DMS 273 (cell line): ENCODE measurements around the gene ANTXR1.

Experiments used
- DNase-seq: peaks from one replicate; lab custom pipeline; 2025; ENCODE audit not compliant: unreplicated experiment; lab: John Stamatoyannopoulos, UW

ANTXR1 gene

GRCh38 chr2:69013142-69013839, at the start of gene ANTXR1:
TSS of gene ANTXR1 (plus strand) at chr2:69013179. CDS start at chr2:69013500, 321 bp downstream.
- DNase-seq, result peak; percentile 91

GRCh38 chr2:68964282-68964681, 48.7 kb upstream of the ANTXR1 start:
- no peak for DNase-seq

GRCh38 chr2:68968221-68968620, 44.8 kb upstream of the ANTXR1 start:
- no peak for DNase-seq

- DNase-seq, result no peak
Measured at GRCh38 chr2:68969736-68970490, 43.1 kb upstream of the ANTXR1 start.

GRCh38 chr2:68970566-68971265, 42.3 kb upstream of the ANTXR1 start:
- DNase-seq, result no peak

- DNase-seq, result no peak
Measured at GRCh38 chr2:68971591-68972231, 41.3 kb upstream of the ANTXR1 start.

- no peak for DNase-seq
Measured at GRCh38 chr2:68974251-68974650, 38.7 kb upstream of the ANTXR1 start, which contains the start of gene GKN1. TSS of gene GKN1 (plus strand) at chr2:68974636. CDS start at chr2:68974678, 42 bp downstream.

GRCh38 chr2:68974946-68975665, 37.9 kb upstream of the ANTXR1 start:
- DNase-seq, result no peak

- no peak for DNase-seq
Measured at GRCh38 chr2:68975844-68976243, 37.1 kb upstream of the ANTXR1 start.

- no peak for DNase-seq
Measured at GRCh38 chr2:68977453-68977852, 35.5 kb upstream of the ANTXR1 start.

- no peak for DNase-seq
Measured at GRCh38 chr2:68978098-68978497, 34.9 kb upstream of the ANTXR1 start.

- peak; percentile 18 for DNase-seq
Measured at GRCh38 chr2:68980956-68981355, 32.0 kb upstream of the ANTXR1 start.

GRCh38 chr2:68987021-68987503, 25.9 kb upstream of the ANTXR1 start:
- no peak for DNase-seq

GRCh38 chr2:68989035-68989434, 23.9 kb upstream of the ANTXR1 start:
- DNase-seq, result no peak

GRCh38 chr2:68992341-68992740, 20.6 kb upstream of the ANTXR1 start:
- DNase-seq, result no peak

GRCh38 chr2:68992933-68993332, 20.0 kb upstream of the ANTXR1 start:
- no peak for DNase-seq

GRCh38 chr2:68993660-68994059, 19.3 kb upstream of the ANTXR1 start:
- no peak for DNase-seq

- no peak for DNase-seq
Measured at GRCh38 chr2:68994864-68995263, 18.1 kb upstream of the ANTXR1 start.

GRCh38 chr2:68995916-68996315, 17.1 kb upstream of the ANTXR1 start:
- no peak for DNase-seq

GRCh38 chr2:68997401-68997800, 15.6 kb upstream of the ANTXR1 start:
- DNase-seq, result no peak
